ENCODE data around the gene FARSA.
A peak's percentile ranks its signal among the peaks of the same experiment; 100 is the strongest.
"Not testable (repeated sequence)": the region's sequence is repeated elsewhere in the genome, so short reads cannot be mapped to it uniquely, and the experiment has no call there.

FARSA gene

DNA sequence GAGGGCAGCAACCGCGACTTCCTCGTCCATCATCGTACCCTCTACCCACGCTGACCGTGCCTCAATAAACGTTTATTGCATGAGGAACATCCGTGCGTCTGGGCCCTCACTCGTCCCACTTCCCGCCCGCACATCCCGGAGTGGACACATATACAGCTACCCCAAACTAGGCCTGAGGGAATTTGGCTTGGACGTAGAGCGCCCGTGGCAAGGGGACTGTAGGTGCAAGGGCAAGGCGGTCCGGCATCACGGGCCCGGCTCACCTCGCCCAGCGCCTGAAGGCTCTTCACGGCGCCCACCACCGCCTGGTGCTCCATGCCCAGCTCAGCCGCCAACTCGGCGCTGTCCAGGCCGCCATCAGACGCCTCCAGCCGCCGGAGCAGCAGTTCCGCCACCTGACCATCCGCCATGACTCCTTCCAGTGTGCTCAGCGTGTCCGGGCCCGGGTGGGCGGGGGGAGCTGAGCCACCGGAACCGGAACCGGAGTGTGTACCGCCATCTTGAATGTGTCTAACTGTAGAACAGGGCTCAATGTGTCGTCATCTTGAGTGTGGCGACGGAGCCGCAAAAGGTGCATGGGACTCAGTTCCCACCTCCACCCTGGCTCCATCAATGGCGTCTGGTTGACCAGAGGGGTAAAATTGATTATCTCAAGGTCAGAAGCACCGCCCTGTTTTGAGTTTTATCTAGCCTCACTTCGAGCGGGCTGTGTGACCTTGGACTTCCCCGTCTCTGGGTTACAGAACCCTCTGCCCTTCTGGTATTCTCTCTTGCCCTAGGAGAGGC, at the start of gene FARSA:
FARSA (minus strand) TSS at position 425 of the 786 bp plus-strand sequence; CDS start at position 410, 15 bp downstream.
- TF ChIP-seq, protein P1, sequence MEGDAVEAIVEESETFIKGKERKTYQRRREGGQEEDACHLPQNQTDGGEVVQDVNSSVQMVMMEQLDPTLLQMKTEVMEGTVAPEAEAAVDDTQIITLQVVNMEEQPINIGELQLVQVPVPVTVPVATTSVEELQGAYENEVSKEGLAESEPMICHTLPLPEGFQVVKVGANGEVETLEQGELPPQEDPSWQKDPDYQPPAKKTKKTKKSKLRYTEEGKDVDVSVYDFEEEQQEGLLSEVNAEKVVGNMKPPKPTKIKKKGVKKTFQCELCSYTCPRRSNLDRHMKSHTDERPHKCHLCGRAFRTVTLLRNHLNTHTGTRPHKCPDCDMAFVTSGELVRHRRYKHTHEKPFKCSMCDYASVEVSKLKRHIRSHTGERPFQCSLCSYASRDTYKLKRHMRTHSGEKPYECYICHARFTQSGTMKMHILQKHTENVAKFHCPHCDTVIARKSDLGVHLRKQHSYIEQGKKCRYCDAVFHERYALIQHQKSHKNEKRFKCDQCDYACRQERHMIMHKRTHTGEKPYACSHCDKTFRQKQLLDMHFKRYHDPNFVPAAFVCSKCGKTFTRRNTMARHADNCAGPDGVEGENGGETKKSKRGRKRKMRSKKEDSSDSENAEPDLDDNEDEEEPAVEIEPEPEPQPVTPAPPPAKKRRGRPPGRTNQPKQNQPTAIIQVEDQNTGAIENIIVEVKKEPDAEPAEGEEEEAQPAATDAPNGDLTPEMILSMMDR (IDR thresholded peaks at IDR 0.05; ENCODE audit: low read length, missing control alignments) = no peak
- peak within 1 kb of the TSS; percentile 97 for H3K4me3 ChIP-seq (replicated peaks; ENCODE audit: low read depth, low read length)
- peak; percentile 90 for DNase-seq (ENCODE audit: low read depth)

DNA sequence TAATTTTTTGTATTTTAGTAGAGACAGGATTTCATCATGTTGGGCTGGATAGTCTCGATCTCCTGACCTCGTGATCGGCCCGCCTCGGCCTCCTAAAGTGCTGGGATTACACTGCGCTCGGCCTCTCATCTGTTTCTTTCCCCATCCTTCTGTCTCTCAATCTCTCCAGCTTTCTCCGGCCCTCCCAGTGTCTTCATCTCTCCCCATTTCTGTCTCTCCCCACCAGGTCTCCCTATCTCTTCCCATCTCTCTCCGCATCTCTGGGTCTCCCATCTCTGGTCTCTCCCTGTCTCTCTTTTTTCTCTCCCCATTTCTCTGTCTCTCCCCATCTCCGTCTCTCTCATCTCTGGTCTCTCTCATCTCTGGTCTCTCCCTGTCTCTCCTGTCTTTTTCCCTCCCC, 49.6 kb upstream of the FARSA start:
- peak overlapping the region; percentile 43 for H3K4me3 ChIP-seq (replicated peaks; ENCODE audit: low read depth, low read length)
- TF ChIP-seq, protein P1 (IDR thresholded peaks at IDR 0.05; ENCODE audit: low read length, missing control alignments) = no peak
- no peak for DNase-seq (ENCODE audit: low read depth)

DNA sequence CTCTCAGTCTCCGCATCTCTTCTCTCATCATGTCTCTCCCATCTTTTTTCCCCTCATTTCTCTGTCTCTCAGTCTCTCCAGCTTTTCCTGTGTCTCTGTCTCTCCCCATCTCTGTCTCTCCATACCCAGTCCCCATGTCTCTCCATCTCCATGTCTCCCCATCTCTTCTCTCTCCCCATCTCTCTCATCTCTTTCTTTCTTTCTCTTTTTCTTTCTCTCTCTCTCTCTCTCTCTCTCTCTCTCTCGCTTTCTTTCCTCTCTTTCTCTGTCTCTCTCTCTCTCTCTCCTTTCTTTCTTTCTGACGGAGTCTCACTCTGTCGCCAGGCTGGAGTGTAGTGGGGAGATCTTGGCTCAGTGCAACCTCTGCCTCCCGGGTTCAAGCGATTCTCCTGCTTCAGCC, 49.1 kb upstream of the FARSA start:
- no peak overlapping the region for H3K4me3 ChIP-seq (replicated peaks; ENCODE audit: low read depth, low read length)
- DNase-seq (ENCODE audit: low read depth) = no peak
- TF ChIP-seq, protein P1 (IDR thresholded peaks at IDR 0.05; ENCODE audit: low read length, missing control alignments) = no peak

DNA sequence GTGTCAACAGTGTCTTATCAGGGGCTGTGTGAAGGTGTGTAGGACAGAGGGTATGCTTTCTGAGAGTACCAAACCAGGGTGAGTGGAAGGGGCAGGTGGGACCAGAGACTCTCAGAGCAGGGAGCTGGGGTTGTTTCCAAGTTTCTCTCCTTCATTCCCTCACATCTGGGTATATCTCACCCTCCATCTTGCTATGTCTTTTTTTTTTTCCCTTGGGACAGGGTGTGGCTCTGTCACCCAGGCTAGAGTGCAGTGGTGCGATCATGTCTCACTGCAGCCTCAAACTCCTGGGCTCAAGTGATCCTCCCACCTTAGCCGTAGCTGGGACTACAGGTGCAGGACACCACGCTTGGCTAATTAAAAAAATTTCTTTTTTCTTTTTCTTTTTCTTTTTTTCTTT, 46.5 kb upstream of the FARSA start:
- TF ChIP-seq, protein P1 (IDR thresholded peaks at IDR 0.05; ENCODE audit: low read length, missing control alignments) = no peak
- no peak overlapping the region for H3K4me3 ChIP-seq (replicated peaks; ENCODE audit: low read depth, low read length)
- DNase-seq (ENCODE audit: low read depth) = no peak

DNA sequence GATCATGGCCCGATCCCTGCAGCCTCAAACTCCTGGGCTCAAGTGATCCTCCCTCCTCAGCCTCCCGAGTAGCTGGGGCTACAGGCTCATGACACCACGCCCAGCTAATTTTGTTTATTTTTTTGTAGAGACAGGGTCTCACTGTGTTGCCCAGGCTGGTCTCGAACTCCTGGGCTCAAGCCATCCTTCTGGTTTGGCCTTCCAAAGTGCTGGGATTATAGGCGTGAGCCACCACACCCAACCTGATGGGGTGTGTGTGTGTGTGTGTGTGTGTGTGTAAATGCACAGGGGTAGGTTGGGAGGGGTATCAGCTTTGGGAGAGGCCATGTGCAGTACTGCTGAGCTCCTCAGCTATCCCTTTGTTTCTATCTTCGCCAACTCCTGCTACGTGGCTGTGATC, 42.6 kb upstream of the FARSA start:
- H3K4me3 ChIP-seq (replicated peaks; ENCODE audit: low read depth, low read length); DNase-seq (ENCODE audit: low read depth): not testable (repeated sequence)

DNA sequence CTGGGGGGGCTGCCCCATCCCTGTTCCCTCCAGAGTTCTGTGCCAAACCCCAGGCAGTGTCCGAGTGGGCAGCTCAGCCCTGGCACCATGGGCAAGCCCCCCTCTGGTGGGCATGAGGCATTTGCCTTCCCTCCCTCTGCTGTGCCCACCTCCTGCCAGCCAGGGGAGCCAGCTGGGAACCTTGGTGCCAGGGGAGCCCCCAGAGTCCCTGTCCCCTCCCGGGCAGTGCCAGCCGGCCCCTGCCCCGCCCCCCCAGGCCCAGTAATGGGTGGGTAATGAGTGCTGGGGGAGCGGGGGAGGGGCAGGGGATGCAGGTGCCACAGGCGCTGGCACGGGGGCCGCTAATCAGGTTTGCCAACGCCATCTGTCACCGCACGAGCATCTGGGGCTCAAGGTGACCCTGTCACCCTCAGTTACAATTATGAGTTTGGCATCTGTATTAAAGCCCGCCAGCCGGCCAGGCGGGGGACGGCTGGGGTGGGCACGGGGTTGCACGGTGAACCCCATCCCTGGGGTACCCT, 41.8 kb upstream of the FARSA start:
- TF ChIP-seq, protein P1 (IDR thresholded peaks at IDR 0.05; ENCODE audit: low read length, missing control alignments) = no peak
- no peak for DNase-seq (ENCODE audit: low read depth)
- H3K4me3 ChIP-seq (replicated peaks; ENCODE audit: low read depth, low read length) = no peak overlapping the region

DNA sequence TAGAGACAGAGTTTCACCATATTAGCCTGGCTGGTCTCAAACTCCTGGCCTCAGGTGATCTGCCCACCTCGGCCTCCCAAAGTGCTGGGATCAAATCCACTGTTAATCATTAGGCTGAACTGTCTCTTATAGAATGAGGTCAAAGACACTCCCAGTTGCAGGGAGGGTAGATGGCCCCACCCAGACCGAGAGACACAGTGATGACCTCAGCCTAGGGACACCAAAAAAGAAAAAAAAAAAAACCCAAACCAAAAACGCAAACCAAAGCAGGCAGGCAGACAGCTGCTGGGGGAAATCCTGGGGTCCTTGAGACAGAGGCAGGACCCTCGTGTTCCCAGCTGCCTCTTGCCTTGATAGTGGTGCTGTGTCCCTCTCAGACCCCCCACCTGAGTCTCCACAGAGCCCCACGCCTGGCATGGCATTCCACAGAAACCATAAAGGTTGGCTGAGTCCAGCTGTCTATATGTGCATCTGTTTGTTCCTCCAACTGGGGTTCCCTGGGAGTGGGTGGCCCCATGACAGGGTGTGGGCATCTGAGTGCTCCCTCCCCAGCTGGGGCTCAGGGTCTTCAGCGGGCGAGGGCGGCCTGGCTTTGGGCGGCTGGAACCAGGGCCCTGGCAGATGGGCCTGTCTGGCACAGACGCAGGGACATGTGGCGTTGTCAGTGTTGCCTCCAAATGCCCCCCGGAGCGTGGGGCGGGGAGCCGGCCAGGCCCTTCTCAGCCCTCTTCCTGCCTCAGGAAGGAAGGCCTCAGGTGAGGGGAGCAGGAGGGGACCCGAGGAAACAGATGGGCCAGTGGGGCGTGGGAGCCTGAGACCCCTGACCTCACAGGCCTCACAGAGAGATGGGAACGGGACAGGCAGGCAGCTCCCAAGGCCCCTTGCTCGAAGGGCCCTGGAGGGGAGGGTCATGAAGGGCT, 41.0 kb upstream of the FARSA start:
- no peak for DNase-seq (ENCODE audit: low read depth)

More for the DNA sequence above, 41.0 kb upstream of the FARSA start:
- TF ChIP-seq, protein P1 (IDR thresholded peaks at IDR 0.05; ENCODE audit: low read length, missing control alignments) = no peak
- no peak overlapping the region for H3K4me3 ChIP-seq (replicated peaks; ENCODE audit: low read depth, low read length)
